Midbrain (tissue), 1 donor: ENCODE measurements around the gene SEC61A1.

Experiments
- DNase-seq: peaks from one replicate; lab custom pipeline; 2025; lab: John Stamatoyannopoulos, UW

Gene SEC61A1

DNA sequence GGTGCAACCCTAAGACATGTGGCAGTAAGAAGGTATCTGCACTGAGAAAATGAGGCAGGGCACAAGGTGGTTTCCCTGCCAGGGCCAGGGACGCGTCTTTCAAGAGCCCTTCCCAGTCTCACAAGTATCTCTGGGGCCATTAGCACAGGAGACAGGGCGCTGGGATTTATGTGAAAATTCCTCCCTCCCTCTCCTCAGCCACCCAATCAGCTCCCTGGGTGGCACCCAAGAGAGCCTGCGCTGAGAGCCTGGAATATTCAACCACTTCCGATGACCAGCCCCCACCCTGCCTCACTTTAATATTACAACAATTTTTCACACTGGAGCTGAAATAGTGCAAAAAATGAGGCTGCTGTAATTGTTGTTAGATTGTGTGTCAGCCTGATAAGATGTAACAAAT, 26.1 kb downstream of the SEC61A1 start:
- no peak for DNase-seq

DNA sequence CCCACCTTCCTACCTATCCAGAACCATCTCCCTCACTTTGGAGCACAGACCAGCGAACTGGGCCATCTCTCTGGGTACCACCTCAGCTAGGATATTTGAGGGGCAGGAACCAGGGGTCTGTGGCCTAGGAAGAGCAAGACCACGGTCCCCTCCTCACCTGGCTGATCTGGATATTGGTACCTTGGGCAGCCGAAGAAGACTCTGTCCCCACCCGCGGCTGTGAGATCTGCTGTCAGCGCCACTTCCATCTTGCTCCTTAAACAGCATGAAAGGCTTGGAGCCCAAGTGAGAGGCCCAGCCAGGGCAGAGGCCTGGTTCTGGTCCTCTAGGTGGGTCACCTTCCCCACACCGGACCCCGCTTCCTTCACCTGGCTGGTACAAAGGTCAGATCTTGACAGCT, 26.6 kb downstream of the SEC61A1 start:
- no peak for DNase-seq

DNA sequence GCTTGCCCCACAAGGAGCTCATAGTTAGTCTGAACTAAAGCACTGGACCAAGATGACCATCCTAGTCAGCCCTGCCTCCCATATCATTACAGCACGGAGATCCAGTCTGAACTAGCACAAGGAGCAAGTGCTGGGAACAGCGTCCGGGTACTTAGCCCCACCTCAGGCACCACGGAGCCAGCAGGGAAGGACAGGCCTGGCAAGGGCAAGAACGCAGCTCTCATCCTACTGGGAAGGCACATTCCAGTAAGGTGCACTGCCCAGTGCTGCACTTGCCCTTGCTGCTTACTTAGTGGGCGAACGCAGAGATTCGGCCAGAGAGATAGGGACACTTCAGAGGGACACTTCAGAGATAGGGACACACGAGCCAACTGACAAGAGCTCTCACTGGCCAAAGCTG, 27.6 kb downstream of the SEC61A1 start:
- no peak for DNase-seq

DNA sequence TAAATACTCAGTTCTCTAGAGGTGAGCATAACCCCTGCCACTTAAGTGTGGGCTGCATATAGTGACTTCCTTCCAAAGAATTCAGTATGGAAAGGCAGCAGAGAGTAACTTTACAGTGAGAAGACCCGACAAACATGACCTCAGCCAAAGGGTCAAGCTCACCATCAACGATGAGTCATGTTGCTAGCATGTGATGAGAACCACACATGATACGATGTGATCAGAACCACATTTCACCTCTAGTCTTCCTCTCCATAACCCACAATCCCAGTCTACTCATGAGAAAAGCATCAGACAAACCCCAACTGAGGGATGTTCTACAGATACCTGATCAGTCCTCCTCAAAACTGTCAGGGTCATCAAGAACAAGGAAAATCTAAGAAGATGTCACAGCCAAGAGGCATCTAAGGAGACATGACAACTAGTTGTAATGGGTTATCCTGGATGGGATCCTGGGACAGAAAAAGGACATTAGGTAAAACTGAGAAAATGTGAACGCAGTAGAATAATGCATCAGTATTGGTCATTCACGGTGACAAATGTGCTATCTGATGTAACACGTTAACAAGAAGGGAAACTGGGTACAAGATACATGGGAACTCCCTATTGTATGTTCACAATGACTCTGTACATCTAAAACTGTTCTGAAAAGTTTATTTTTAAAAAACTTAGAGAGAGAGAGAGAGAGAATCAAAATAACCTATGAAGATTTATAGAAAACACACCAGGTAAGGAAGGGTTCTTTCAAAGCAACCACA, 28.3 kb downstream of the SEC61A1 start:
- no peak for DNase-seq

DNA sequence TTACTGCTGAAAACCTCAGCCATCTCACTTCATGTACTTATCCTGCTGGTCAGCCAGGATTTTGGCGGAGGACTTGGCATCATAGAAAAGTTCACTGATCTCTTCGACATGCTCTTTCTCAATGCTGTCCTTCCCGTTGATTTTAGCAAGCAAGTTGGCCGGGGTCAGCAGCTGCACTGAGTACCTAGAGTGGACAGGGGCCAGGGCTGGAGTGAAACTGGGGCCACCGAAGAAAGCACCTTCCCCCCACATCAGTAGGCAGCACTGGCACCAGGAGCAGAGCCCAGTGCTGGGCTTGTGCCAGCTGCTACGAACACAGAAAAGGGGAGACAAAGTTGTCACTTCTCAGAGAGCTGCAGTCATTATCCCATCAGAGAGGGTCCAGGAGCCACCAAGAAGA, 29.0 kb downstream of the SEC61A1 start:
- no peak for DNase-seq

DNA sequence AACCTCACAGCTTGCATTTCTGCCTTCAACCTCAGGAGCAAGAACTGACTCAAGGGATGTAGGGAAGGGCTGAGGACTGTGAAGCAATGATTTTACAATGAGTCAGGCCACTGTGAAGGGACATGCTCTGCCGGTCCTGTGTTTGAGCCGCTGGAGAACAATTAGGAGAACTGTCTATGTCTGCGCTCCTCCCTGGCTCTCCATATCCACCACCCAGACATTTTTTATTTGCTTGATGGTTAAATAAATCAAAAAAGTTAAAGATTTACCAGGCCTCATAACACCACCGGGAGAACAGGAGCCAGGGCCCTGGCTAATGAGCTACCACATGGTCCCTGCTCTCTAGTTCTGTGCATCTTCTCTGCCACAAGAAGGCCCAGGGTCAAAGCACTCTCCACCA, 29.6 kb downstream of the SEC61A1 start:
- no peak for DNase-seq

DNA sequence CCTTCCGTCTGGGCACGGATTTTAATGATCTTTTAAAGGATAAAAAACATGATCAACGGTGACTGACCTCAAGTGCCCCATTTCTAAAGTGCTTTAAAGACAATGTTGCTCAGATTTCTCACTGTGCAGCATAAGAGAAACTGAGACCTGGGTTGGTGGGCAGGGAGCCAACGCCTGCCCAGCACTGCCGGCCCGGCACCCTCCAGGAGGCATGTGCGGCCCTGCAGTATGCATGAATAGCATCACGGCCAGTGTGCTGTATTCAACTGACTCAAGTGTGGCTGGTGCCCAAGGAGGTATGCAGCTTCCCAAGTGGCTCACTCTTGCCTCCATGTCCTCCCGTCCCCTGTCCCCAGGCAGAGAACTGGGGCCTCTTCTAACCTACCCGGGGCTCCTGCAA, 30.3 kb downstream of the SEC61A1 start:
- no peak for DNase-seq

DNA sequence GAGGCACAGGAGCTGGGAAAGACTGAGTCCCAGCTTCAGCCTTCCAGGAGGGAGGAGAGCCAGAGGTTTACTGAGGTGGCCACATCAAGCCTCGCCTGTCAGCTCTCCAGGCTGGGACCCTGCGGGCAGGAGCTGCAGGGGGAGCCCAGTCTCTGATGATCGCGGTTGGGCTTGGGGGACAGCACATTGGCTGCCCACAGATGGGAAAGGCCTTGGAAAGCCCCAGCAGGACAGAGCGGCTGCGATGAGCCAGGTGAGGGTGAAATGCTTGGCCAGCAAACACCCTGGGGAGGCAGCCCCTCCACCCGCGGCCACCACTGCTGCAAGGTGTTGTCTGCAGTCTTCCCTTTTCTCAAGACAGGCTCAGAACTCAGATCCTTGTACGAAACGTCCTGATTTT, 31.2 kb downstream of the SEC61A1 start:
- no peak for DNase-seq

DNA sequence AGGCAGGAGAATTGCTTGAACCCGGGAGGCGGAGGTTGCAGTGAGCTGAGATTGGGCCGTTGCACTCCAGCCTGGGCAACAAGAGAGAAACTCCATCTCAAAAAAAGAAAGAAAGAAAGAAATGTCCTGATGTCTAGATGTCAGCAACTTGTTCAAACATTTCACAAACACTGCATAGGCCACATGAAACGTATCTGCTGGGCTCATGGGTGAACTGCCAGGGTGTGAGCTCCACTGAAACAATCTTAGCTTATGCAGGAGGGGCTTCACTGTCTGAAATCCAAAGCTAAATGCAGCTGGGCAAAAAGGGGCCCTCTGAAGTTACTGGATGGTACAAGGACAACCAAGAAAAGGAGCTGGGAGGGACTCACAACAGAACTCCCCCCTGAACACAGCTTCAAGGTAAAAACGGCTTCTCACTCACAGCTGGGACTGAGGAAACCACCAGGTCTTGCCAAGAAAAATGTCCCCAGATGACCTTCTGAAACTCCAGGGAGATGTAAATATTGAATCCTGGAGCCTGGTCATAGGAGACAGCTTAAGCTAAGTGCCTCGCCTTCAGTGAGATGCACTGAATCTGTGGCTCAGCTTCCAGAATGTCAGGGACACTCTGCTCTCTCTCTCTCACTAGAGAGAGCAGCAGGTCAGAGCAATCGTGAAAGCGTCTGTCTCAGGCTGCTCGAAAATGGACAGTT, 31.9 kb downstream of the SEC61A1 start:
- DNase-seq = no peak

DNA sequence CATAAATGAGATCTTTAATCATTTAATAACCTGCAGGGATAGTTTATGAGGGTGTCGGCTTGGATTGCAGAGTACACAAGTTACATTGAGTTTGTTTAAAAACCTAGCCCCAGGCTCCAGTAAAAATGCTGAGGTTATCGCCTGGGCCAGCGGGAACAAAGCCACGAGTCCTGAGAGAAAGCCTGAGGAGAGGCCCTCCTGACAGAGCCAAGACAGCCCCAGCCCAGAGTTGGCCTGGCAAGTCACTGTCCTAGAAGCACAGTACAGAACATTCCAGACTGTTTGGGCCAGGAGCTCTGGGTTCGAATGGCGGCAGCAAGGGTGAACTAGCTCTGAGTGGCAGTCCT, 32.4 kb downstream of the SEC61A1 start:
- DNase-seq = no peak

DNA sequence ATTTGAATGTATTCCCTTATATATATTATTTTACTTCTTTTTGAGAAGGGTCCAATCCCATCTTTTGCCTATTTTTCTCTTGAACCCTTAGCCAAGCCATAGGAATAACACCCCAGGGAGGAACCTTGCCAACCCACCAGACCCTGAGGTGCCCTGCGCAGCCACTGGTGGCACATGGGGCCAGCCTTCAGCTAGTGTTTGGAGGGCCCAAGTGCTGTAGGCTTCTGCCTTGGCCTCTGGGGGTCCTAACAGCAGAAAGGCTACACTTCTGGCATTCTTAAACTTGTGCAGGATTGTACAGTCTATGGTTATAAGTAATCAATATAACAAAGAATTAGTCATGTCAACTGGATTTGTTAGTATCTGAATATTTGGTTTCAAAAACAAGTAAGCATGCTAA, 36.9 kb downstream of the SEC61A1 start:
- DNase-seq = no peak

DNA sequence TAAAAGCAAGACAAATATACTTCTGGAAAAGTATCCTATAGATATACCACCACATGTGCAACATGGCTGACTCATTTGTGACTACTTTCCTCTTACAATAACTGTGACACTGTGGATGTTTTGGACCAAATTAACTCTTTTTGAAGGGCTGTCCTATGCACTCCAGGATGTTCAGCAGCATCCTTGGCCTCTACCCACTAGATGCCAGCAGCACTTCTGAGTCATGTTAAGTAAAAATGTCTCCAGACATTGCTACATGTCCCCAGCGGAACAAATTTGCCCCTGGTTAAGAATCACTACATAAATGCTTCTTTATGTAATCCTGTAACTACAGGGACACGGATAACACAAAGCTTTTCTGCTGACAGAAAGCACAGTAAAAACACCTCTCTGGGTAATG, 39.3 kb downstream of the SEC61A1 start:
- DNase-seq = no peak

DNA sequence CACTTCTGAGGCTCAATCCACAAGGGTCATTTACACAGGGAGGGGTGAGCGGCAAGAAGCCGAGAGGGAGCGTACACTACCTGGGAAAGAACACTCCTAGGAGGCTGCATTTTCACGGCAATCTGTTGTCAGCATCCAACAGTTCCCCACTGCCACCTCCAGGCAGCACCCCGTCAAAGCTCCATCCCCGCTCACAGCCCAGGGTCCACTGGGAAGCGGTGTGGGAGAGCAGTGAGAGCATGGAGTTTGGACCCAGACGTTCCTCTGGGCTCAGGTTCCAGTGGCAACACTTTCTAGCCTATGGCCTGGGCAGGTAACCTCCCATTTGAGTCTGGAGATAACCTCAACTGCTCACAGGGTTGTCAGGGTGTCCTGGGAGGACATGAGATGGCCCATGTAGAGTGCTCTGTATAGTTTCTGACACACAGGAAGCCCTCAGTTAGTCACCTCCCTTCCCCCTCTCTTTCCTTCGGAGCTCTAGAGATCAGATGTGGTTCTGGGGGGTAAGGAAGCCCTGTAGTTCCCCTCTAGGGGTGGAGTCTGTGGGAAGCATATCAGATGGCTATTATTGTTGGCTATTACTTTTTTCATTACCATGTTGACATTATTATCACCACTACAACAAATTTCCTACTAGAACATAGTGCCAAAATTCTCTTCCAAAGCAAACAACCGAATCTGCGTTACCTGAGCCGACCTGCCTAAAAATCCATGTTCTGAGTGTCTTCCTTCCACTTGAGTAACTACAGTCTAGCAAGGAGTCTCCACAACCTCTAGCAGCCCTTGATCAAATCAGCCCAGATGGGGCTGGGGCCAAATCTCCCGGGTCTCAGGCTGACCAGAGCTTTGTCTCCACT, 42.3 kb downstream of the SEC61A1 start:
- no peak for DNase-seq

DNA sequence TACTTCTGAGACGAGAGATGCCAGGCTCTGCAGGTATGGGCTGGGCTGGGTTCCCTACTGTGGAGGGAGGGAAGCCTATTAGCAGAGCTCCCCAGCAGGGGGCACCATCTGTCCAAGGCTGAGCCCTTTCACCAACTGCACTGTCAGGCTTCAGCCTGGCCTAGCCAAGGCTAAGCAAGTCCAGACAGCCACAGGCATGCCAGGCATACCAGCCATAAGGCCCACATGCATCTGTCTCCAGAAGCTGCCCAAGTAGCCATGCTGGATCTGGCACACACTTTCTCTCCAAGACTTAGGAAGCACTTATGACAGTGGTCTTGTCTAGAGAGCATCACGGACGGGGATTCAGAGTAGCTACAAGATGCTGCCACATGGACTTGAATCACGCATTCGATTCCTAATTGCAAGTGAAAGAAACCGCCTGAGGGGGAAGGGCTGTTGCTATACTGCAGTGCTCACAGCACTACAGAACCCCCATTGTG, 43.0 kb downstream of the SEC61A1 start:
- DNase-seq = peak; percentile 81

DNA sequence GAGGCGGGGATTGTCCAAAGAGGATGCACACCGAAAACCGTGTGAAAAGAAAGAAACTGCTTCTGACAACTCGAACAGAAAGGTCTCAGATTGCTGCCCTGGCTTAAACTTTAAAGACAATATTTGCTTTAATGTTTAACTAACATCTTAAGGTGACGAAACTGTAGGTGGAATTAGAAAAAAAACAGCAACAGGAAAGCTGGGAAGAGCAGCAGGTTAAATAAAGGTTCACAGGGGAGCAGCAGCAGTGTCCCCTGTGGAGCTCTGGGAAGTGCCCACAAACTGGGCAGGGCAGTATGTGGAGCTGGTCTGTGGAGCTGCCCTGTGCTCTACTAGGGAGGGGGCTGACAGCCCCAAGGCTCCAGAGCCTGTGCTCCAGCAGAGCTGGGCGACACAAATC, 46.0 kb downstream of the SEC61A1 start:
- DNase-seq = no peak

DNA sequence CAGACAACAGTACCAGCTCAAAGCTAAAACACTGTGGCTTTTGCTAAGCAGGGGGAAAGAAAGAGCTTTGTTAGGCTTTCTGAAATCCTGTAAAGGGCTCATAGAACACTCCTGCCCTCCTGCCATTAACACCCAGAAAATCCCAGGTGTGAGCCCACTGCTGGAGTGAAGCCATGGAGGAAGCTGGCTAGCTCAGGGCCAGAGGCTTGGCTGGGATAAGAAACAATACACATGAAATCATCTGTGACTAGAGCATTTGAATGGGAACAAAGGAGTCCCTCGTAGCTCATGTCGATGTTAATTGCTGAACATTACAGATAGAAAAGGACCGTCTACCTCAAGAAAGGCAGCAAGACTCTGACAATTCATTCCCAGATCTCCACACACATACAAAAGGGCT, 47.9 kb downstream of the SEC61A1 start:
- no peak for DNase-seq

DNA sequence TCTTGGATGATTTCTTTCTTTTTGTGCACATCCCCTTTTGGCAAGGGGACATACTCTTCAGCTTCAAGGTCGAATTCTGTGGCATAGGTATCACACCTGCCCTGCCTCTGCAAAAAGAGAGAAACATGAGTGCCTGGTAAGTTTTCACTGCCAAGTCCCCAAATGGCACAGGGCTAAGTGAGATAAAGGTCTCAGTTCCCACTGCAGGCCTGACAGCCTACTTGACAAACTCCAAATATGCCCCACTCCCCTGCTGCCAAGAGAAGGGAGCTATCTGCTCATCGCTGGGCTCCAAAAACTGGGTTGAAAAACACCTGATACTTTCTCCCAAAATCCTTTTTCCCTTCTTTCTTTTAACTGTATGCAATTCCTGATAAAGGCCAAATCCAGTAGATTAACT, 48.4 kb downstream of the SEC61A1 start:
- DNase-seq = no peak

DNA sequence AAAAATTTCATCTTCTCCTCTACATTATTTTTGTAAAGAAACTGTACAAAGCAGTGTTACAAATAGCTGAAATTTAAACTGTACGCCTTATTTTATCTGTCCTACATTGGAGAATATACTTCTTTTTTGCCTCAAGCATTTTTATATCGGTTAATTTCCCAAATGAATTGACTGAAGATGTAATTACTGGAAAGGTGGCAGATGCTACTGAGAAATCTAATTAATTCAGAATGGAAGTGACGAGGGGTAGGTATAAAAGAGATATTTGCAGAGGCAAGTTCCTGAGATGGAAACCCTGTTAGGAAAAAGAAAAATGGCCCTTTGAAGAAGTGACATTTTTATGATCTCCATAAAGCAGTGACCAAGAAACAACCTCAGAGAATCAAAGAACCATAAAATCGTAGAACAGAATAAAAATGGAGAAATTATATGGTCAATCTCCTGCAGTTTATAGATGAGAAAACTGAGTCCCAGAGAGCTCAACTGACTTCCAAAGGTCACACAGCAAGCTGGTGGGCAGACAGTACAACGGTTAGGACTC, 51.0 kb downstream of the SEC61A1 start:
- DNase-seq = no peak

DNA sequence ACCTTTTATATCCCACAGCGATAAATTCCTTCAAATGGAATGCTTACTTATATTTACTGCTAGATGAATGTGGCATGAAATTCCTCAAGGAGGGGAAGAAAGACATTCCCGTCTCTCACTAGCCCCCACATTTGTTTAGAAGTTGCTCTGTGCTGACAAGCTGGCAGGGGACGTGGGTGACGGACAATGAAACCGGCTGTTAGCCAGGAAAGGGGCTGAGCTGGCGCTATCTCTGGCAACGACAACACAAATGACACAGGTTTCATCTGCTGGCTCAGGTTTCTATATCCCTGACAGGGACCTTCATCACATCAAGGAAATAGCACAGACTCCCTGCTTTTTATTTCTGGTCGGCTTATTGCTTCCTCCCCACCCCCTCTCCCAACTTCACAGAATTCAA, 55.6 kb downstream of the SEC61A1 start:
- no peak for DNase-seq

DNA sequence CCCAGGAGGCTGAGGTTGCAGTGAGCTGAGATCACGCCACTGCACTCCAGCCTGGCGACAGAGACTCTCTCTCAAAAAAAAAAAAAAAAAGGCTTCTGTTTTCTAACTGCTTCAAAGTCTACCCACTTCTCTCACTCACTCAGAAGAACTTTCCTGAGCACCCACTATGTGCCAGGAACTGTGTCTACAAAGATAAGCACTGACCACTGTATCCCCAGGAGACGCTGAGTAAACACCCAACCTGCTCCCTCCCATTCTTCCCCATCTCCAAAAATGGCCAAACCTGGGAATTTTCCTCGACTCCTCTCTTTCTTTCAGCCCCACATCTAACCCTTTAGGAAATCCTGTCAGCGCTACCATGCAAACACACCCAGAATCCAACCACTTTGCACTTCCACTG, 58.9 kb downstream of the SEC61A1 start:
- no peak for DNase-seq

DNA sequence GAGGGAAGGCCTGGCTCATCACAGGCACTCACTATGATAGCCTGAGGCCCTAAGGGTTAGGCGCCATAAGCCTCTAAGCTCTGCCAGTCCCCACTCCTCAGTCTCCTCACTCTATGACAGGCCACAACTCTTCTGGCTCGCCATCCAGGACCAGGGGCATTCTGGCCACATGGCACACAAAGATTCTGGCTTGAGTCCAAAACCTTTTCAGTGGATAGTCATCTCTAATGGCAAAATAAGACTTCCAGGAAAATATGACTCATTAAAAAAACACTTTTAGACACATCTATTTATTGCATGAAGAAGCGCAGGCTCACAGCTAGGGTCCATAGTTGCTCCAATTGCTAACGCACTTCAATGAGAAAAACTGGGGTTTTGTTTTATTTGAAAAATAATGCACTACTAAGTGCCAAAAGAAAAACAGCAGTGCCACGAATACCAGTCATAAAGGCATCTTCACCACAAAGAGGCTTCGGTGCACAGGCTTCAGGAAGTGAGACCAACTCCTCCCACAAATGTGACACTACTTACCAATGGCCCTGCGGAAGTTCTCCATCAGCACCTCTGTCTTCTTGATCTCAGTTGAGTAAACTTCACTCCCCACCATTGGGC, 60.2 kb downstream of the SEC61A1 start:
- DNase-seq = no peak
